H1 (cell line): ENCODE data around the gene CLPTM1L. TPM values are rescaled to one million over a fixed set of nuclear protein-coding genes. Genes with fewer than 3 reads are reported as not detected.

Experiments
- CTCF ChIA-PET: fragments of 300-600 bp; sonication (Branson Sonifier 250); formaldehyde crosslinking; loops from one replicate; lab custom pipeline; 2021; ENCODE audit not compliant: partially characterized antibody; lab: Charles Lee
- POLR2A ChIA-PET: fragments of 300-600 bp; sonication (Branson Sonifier 250); formaldehyde crosslinking; loops from one replicate; lab custom pipeline; 2021; ENCODE audit warnings: inconsistent platforms; ENCODE audit not compliant: partially characterized antibody; lab: Charles Lee
- DNase-seq, 2 experiments: peaks; one replicate each; pipeline versions ENCODE4 v3.0.0 to v3.0.0-alpha.2; 2010 to 2022; ENCODE audit warnings: low spot score in 2 of 2, low read depth in 1 of 2, mixed read lengths in 1 of 2
- FAIRE-seq: peaks from 2 replicates; lab custom pipeline; 2011; peaks lifted over from hg19 to GRCh38; lab: Jason Lieb, UNC
- H2AFZ ChIP-seq: 2 replicates; pipeline ENCODE4 v1.8.1; 2012; ENCODE audit warnings: low read length, inconsistent platforms
- H2AK5ac ChIP-seq: 2 replicates; pipeline ENCODE4 v1.6.1; 2013; ENCODE audit warnings: low read depth, low read length
- H2BK120ac ChIP-seq: replicated peaks from 2 replicates; pipeline ENCODE3; 2013; ENCODE audit warnings: low read depth, low read length, inconsistent platforms
- H2BK12ac ChIP-seq: 2 replicates; pipeline ENCODE4 v1.6.1; 2013; ENCODE audit warnings: low read depth, low read length
- H2BK15ac ChIP-seq: 2 replicates; pipeline ENCODE4 v1.6.1; 2013; ENCODE audit warnings: low read length
- H2BK20ac ChIP-seq: 2 replicates; pipeline ENCODE4 v1.6.1; 2013; ENCODE audit warnings: low read length
- H2BK5ac ChIP-seq: 2 replicates; pipeline ENCODE4 v1.6.1; 2013; ENCODE audit warnings: low read depth, low read length
- H3K14ac ChIP-seq: 2 replicates; pipeline ENCODE4 v1.6.1; 2013; ENCODE audit warnings: inconsistent platforms; ENCODE audit not compliant: insufficient read length
- H3K18ac ChIP-seq: 2 replicates; pipeline ENCODE4 v1.6.1; 2013; ENCODE audit warnings: low read length; ENCODE audit errors: extremely low read depth
- H3K23ac ChIP-seq: 2 replicates; pipeline ENCODE4 v1.6.1; 2013; ENCODE audit warnings: inconsistent platforms; ENCODE audit not compliant: insufficient read length
- H3K23me2 ChIP-seq: 2 replicates; pipeline ENCODE4 v1.6.1; 2013; ENCODE audit warnings: low read depth, low read length
- H3K27ac ChIP-seq: 2 replicates; pipeline ENCODE4 v1.6.1; 2011; ENCODE audit warnings: low read depth, low read length, inconsistent platforms
- H3K27me3 ChIP-seq, 4 experiments: replicated peaks in 1 of 4; 1 replicate in 1 of 4; 2 replicates in 3 of 4; pipeline versions ENCODE4 v1.6.1 to v1.8.1; 2011 to 2013; ENCODE audit warnings: low read length in 3 of 4, mild to moderate bottlenecking in 3 of 4, inconsistent platforms in 2 of 4, mixed read lengths in 2 of 4, moderate library complexity in 1 of 4; ENCODE audit not compliant: control insufficient read depth in 3 of 4, insufficient read depth in 3 of 4; ENCODE audit errors: extremely low read depth in 1 of 4
- H3K36me3 ChIP-seq, 4 experiments: 2 replicates each; pipeline versions ENCODE4 v1.6.1 to v1.8.1; 2011 to 2013; ENCODE audit warnings: mild to moderate bottlenecking in 4 of 4, low read length in 3 of 4, moderate library complexity in 2 of 4, control low read depth in 1 of 4, inconsistent platforms in 1 of 4; ENCODE audit not compliant: insufficient read depth in 4 of 4, control insufficient read depth in 2 of 4
- H3K4ac ChIP-seq: replicated peaks from 2 replicates; pipeline ENCODE3; 2013; ENCODE audit warnings: low read length, low read depth, mixed read lengths, inconsistent platforms; ENCODE audit not compliant: insufficient read length
- H3K4me1 ChIP-seq, 4 experiments: replicated peaks in 1 of 4; 1 replicate in 1 of 4; 2 replicates in 3 of 4; pipeline versions ENCODE4 v1.6.1 to v1.8.1; 2011 to 2013; ENCODE audit warnings: low read length in 3 of 4, inconsistent platforms in 2 of 4, mixed read lengths in 1 of 4; ENCODE audit not compliant: insufficient read depth in 4 of 4, control insufficient read depth in 3 of 4
- H3K4me2 ChIP-seq, 2 experiments: 2 replicates each; pipeline versions ENCODE4 v1.6.1 to v1.8.1; 2011 to 2013; ENCODE audit warnings: low read depth in 2 of 2, low read length in 2 of 2, control low read depth in 1 of 2, inconsistent platforms in 1 of 2, mild to moderate bottlenecking in 1 of 2; ENCODE audit not compliant: insufficient read depth in 1 of 2
- H3K4me3 ChIP-seq, 4 experiments: fragments of 200-600, 300-600 bp in 1 of 4; sonication (generic), shearing (Covaris generic), sonication (Bioruptor Twin) in 1 of 4; 2 replicates each; pipeline versions ENCODE4 v1.5.1 to v1.8.1; 2011 to 2016; ENCODE audit warnings: low read length in 4 of 4, low read depth in 3 of 4, control low read depth in 2 of 4, inconsistent platforms in 2 of 4, mild to moderate bottlenecking in 2 of 4, mixed read lengths in 1 of 4, moderate library complexity in 1 of 4; ENCODE audit not compliant: insufficient read depth in 2 of 4; ENCODE audit errors: extremely low read depth in 1 of 4
- H3K56ac ChIP-seq: replicated peaks from 2 replicates; pipeline ENCODE3; 2013; ENCODE audit warnings: low read depth, mild to moderate bottlenecking, mixed read lengths, low read length, inconsistent platforms; ENCODE audit not compliant: insufficient read length
- H3K79me1 ChIP-seq: 2 replicates; pipeline ENCODE4 v1.6.1; 2013; ENCODE audit warnings: low read depth, low read length, control low read depth
- H3K79me2 ChIP-seq, 2 experiments: 2 replicates each; pipeline versions ENCODE4 v1.6.1 to v1.8.1; 2012 to 2013; ENCODE audit warnings: low read length in 2 of 2, mild to moderate bottlenecking in 2 of 2, inconsistent platforms in 1 of 2; ENCODE audit not compliant: insufficient read depth in 2 of 2, control insufficient read depth in 1 of 2
- H3K9ac ChIP-seq, 4 experiments: replicated peaks in 1 of 4; 1 replicate in 1 of 4; 2 replicates in 3 of 4; pipeline versions ENCODE4 v1.6.1 to v1.8.1; 2011 to 2013; ENCODE audit warnings: low read depth in 3 of 4, low read length in 3 of 4, control low read depth in 2 of 4, mild to moderate bottlenecking in 2 of 4, moderate library complexity in 2 of 4, inconsistent platforms in 1 of 4; ENCODE audit errors: extremely low read depth in 1 of 4
- H3K9me3 ChIP-seq, 2 experiments: 2 replicates each; pipeline versions ENCODE4 v1.6.1 to v1.8.1; 2012 to 2013; ENCODE audit warnings: mild to moderate bottlenecking in 2 of 2, moderate library complexity in 2 of 2, control low read depth in 1 of 2, inconsistent platforms in 1 of 2, low read depth in 1 of 2, low read length in 1 of 2, mixed read lengths in 1 of 2; ENCODE audit not compliant: insufficient read depth in 2 of 2
- H4K20me1 ChIP-seq, 2 experiments: replicated peaks in 1 of 2; 2 replicates each; pipeline versions ENCODE3 to v1.8.1; 2011 to 2013; ENCODE audit warnings: inconsistent platforms in 2 of 2, low read length in 2 of 2, mild to moderate bottlenecking in 1 of 2; ENCODE audit not compliant: insufficient read depth in 2 of 2, control insufficient read depth in 1 of 2
- H4K5ac ChIP-seq: 2 replicates; pipeline ENCODE4 v1.6.1; 2013; ENCODE audit warnings: low read length, low read depth, mixed read lengths, inconsistent platforms; ENCODE audit not compliant: insufficient read length
- H4K8ac ChIP-seq: 2 replicates; pipeline ENCODE4 v1.8.0; 2013; ENCODE audit warnings: mild to moderate bottlenecking, moderate library complexity, low read length, inconsistent platforms; ENCODE audit not compliant: insufficient read depth; ENCODE audit errors: extremely low read depth
- H4K91ac ChIP-seq: replicated peaks from 2 replicates; pipeline ENCODE3; 2013; ENCODE audit warnings: low read length, mixed read lengths, inconsistent platforms; ENCODE audit not compliant: insufficient read length
- ASH2L ChIP-seq: fragments of 200-600, 300-600 bp; sonication (generic); IDR thresholded peaks from one replicate; pipeline ENCODE4 v1.7.1; 2017; ENCODE audit warnings: low read length
- CBX5 ChIP-seq: fragments of 300-800, 300-1000 bp; sonication (generic); IDR thresholded peaks from 2 replicates; pipeline ENCODE4 v1.7.1; 2016; ENCODE audit warnings: antibody characterized with exemption, low read length, low read depth
- CTCF ChIP-seq, 3 experiments: IDR thresholded peaks; 1 replicate in 2 of 3; 2 replicates in 1 of 3; pipeline versions ENCODE4 v1.5.1 to v1.6.1; 2011; ENCODE audit warnings: low read length in 3 of 3, mild to moderate bottlenecking in 3 of 3, inconsistent platforms in 2 of 3, low read depth in 1 of 3, moderate library complexity in 1 of 3; ENCODE audit not compliant: insufficient read depth in 1 of 3; ENCODE audit errors: control extremely low read depth in 1 of 3
- E2F6 ChIP-seq: IDR thresholded peaks from 2 replicates; pipeline ENCODE4 v1.6.1; 2012; ENCODE audit warnings: inconsistent platforms
- FOSL1 ChIP-seq: IDR thresholded peaks from 2 replicates; pipeline ENCODE4 v1.6.1; 2011; ENCODE audit warnings: mild to moderate bottlenecking, low read depth, low read length, moderate library complexity; ENCODE audit not compliant: insufficient read depth
- GTF2F1 ChIP-seq: IDR thresholded peaks from 2 replicates; pipeline ENCODE4 v1.6.1; 2012; ENCODE audit warnings: low read depth, low read length, improper control_type of control experiment, borderline replicate concordance
- HDAC2 ChIP-seq, 2 experiments: fragments of 300-600 bp in 1 of 2; sonication (generic) in 1 of 2; IDR thresholded peaks; 2 replicates each; pipeline ENCODE4 v1.6.1; 2011 to 2012; ENCODE audit warnings: low read depth in 2 of 2, low read length in 2 of 2, mild to moderate bottlenecking in 2 of 2, moderate library complexity in 2 of 2, borderline replicate concordance in 1 of 2, inconsistent platforms in 1 of 2
- JUND ChIP-seq: IDR thresholded peaks from 2 replicates; pipeline ENCODE4 v1.6.1; 2011; ENCODE audit warnings: mild to moderate bottlenecking, improper control_type of control experiment, low read length
- MAFK ChIP-seq: IDR thresholded peaks from 2 replicates; pipeline ENCODE4 v1.6.1; 2012; ENCODE audit warnings: low read depth, mild to moderate bottlenecking, improper control_type of control experiment, low read length
- POLR2AphosphoS5 ChIP-seq: IDR thresholded peaks from 2 replicates; pipeline ENCODE4 v1.6.1; 2011; ENCODE audit warnings: low read depth, low read length
- RBBP5 ChIP-seq: IDR thresholded peaks from 2 replicates; pipeline ENCODE4 v1.7.1; 2012; ENCODE audit warnings: low read depth, mild to moderate bottlenecking, inconsistent platforms, low read length, moderate library complexity, borderline replicate concordance
- WGBS, 2 experiments: shearing (Covaris generic) in 1 of 2; methylation state at CpG; one replicate each; pipeline versions ENCODE4 v1.1.6 to v1.1.7; 2013 to 2015; ENCODE audit warnings: low lambda C conversion rate in 2 of 2, mixed read lengths in 2 of 2, inconsistent platforms in 1 of 2, low coverage in 1 of 2, missing lambda C conversion rate in 1 of 2; ENCODE audit not compliant: insufficient replicate concordance in 2 of 2, insufficient coverage in 1 of 2, insufficient read length in 1 of 2; ENCODE audit errors: extremely low coverage in 1 of 2, missing lambda C conversion rate in 1 of 2; 5-methylcytosine and 5-hydroxymethylcytosine counted together
- polyA plus RNA-seq, 7 experiments: library from polyadenylated mRNA; depleted of rRNA in 3 of 7; stranded (reverse) in 5 of 7; unstranded in 2 of 7; fragments of >200 nt in 5 of 7; fragments of 200-250 nt in 2 of 7; gene quantifications; 1 replicate in 5 of 7; 2 replicates in 1 of 7; 4 replicates in 1 of 7; pipeline versions ENCODE4 v1.2.1 to v1.2.3, GENCODE V29; 2011 to 2013; ENCODE audit warnings: missing spikeins in 2 of 7, mixed read lengths in 2 of 7
- total RNA-seq: library from RNA; stranded (reverse); fragmentation: NEBNext Ultra II Directional; extraction: Animal tissue kit (Norgen Biotek cat#: 25700); gene quantifications from 2 replicates; pipeline ENCODE4 v1.2.1, GENCODE V29; 2021

The CLPTM1L gene
- total and polyA plus RNA-seq, 2 of the 8 experiments (the other 6 are each of a cell fraction or from before 2014, with no cell fraction given): 102 to 119 TPM

GRCh38 chr5:1351156-1351555 is 6.3 kb upstream of the CLPTM1L start:
- WGBS, 2 experiments: 84% methylated on average over 4 of the region's 4 CpGs; no CpG with 5 or more reads in 1 of the 2 experiments
- Histone ChIP-seq H3K56ac (no peak overlapping the region), H3K27ac (no peak overlapping the region), H2BK12ac (no peak overlapping the region), H3K9me3 (no peaks in the 10 kb centered on the region), H3K27me3 (no peaks in the 10 kb centered on the region), H2BK120ac (no peak overlapping the region), H4K91ac (no peak overlapping the region), H3K23ac (no peak overlapping the region), H3K18ac (no peak overlapping the region), H3K79me2 (no peaks in the 10 kb centered on the region), H2AFZ (no peak overlapping the region), H3K23me2 (no peaks in the 10 kb centered on the region), H2BK20ac (no peak overlapping the region), H2AK5ac (no peak overlapping the region), H3K79me1 (no peaks in the 10 kb centered on the region), H4K8ac (no peak overlapping the region), H2BK5ac (no peak overlapping the region), H3K4me2 (no peak overlapping the region), H2BK15ac (no peak overlapping the region), H4K5ac (no peak overlapping the region), H4K20me1 (peaks cover 0 to 3% of the 10 kb centered on the region in 2 experiments), H3K36me3 (no peaks in the 10 kb centered on the region), H3K14ac (no peak overlapping the region), H3K9ac (no peak overlapping the region), H3K4me1 (peaks cover 0 to 4% (median 0%) of the 10 kb centered on the region in 4 experiments; a peak in 1 of 7 replicates), H3K4ac (no peak overlapping the region), H3K4me3 (no peak overlapping the region)
- no peak for DNase-seq
- POLR2A ChIA-PET: no interaction called here
- no peak for FAIRE-seq
- CTCF ChIA-PET: interaction anchor here (1.4 to 6.5 kb wide), 2 partner anchors 12 to 28 kb away, joined by 4 to 27 read pairs; no protein-coding TSS in a partner anchor
- no peak for TF ChIP-seq GTF2F1
- no peak for TF ChIP-seq E2F6
- no peak for TF ChIP-seq FOSL1
- no peak for TF ChIP-seq ASH2L
- no peak for TF ChIP-seq CTCF (IDR thresholded peaks at IDR 0.05; ENCODE audit: control extremely low read depth in 1 of 3, insufficient read depth in 1 of 3, low read depth in 1 of 3, low read length in 3 of 3)
- no peak for TF ChIP-seq POLR2AphosphoS5
- no peak for TF ChIP-seq RBBP5
- TF ChIP-seq CBX5: no peak
- no peak for TF ChIP-seq HDAC2 (IDR thresholded peaks at IDR 0.05; ENCODE audit: borderline replicate concordance in 1 of 2, low read depth in 2 of 2, low read length in 2 of 2)
- no peak for TF ChIP-seq MAFK
- TF ChIP-seq JUND: no peak
